Measurements from ENCODE around the gene HNRNPL. TPM values are rescaled to one million over a fixed set of nuclear protein-coding genes. Genes with fewer than 3 reads are reported as not detected.
"Not testable (repeated sequence)": the region's sequence is repeated elsewhere in the genome, so short reads cannot be mapped to it uniquely, and the experiment has no call there.

The HNRNPL gene
- 100 to 1,000 TPM; 723 to 728 TPM for total RNA-seq

- Mint-ChIP-seq H3K4me1 (peaks cover 54% of the 10 kb centered on the region), H3K4me3 (peak within 1 kb of the TSS; percentile 93), H3K27ac (peak within 1 kb of the TSS; percentile 100), H3K9me3 (no peaks in the 10 kb centered on the region), H3K27me3 (peaks cover 5% of the 10 kb centered on the region), H3K36me3 (peaks cover 45% of the 10 kb centered on the region)
- DNase-seq, result peak; percentile 99
Measured at GRCh38 chr19:38849860-38850435, at the start of gene HNRNPL. Gene HNRNPL (minus strand): TSS chr19:38849986. CDS start chr19:38849966, 20 bp downstream.

- peak overlapping the region; percentile 96 for H3K4me3 Mint-ChIP-seq
- peaks cover 24% of the 10 kb centered on the region for H3K4me1 Mint-ChIP-seq
- no peak for DNase-seq
- H3K9me3 Mint-ChIP-seq, result peaks cover 2% of the 10 kb centered on the region
- H3K27ac Mint-ChIP-seq, result peak overlapping the region; percentile 93
- no peaks in the 10 kb centered on the region for H3K27me3 Mint-ChIP-seq
- peaks cover 19% of the 10 kb centered on the region for H3K36me3 Mint-ChIP-seq
Measured at GRCh38 chr19:38898788-38899446, 49.1 kb upstream of the HNRNPL start.

- Mint-ChIP-seq H3K4me3 (no peak overlapping the region), H3K27me3 (no peaks in the 10 kb centered on the region), H3K27ac (no peak overlapping the region), H3K4me1 (peaks cover 16% of the 10 kb centered on the region), H3K9me3 (no peaks in the 10 kb centered on the region), H3K36me3 (peaks cover 2% of the 10 kb centered on the region)
- no peak for DNase-seq
Measured at GRCh38 chr19:38894968-38895367, 45.2 kb upstream of the HNRNPL start.

- DNase-seq, result no peak
- no peak overlapping the region for H3K4me3 Mint-ChIP-seq
- no peak overlapping the region for H3K27ac Mint-ChIP-seq
- peaks cover 2% of the 10 kb centered on the region for H3K36me3 Mint-ChIP-seq
- no peaks in the 10 kb centered on the region for H3K27me3 Mint-ChIP-seq
- no peaks in the 10 kb centered on the region for H3K9me3 Mint-ChIP-seq
- peaks cover 7% of the 10 kb centered on the region for H3K4me1 Mint-ChIP-seq
Measured at GRCh38 chr19:38893341-38893771, 43.6 kb upstream of the HNRNPL start.

GRCh38 chr19:38892841-38893240 lies 43.1 kb upstream of the HNRNPL start:
- Mint-ChIP-seq H3K4me3 (no peak overlapping the region), H3K4me1 (peaks cover 4% of the 10 kb centered on the region), H3K9me3 (no peaks in the 10 kb centered on the region), H3K27me3 (no peaks in the 10 kb centered on the region), H3K27ac (no peak overlapping the region), H3K36me3 (peaks cover 2% of the 10 kb centered on the region)
- no peak for DNase-seq

GRCh38 chr19:38891771-38892170 lies 42.0 kb upstream of the HNRNPL start:
- Mint-ChIP-seq H3K9me3 (no peaks in the 10 kb centered on the region), H3K27ac (no peak overlapping the region), H3K4me1 (peaks cover 6% of the 10 kb centered on the region), H3K4me3 (no peak overlapping the region), H3K36me3 (peaks cover 2% of the 10 kb centered on the region), H3K27me3 (no peaks in the 10 kb centered on the region)
- no peak for DNase-seq

GRCh38 chr19:38890686-38891085 lies 40.9 kb upstream of the HNRNPL start:
- Mint-ChIP-seq H3K27me3 (no peaks in the 10 kb centered on the region), H3K4me1 (peaks cover 6% of the 10 kb centered on the region), H3K36me3 (peaks cover 2% of the 10 kb centered on the region), H3K9me3 (no peaks in the 10 kb centered on the region), H3K4me3 (no peak overlapping the region), H3K27ac (no peak overlapping the region)
- no peak for DNase-seq

GRCh38 chr19:38889803-38890202 lies 40.0 kb upstream of the HNRNPL start:
- Mint-ChIP-seq H3K27ac (no peak overlapping the region), H3K4me1 (peaks cover 6% of the 10 kb centered on the region), H3K36me3 (peaks cover 2% of the 10 kb centered on the region), H3K27me3 (no peaks in the 10 kb centered on the region), H3K4me3 (no peak overlapping the region), H3K9me3 (no peaks in the 10 kb centered on the region)
- DNase-seq, result no peak

GRCh38 chr19:38888876-38889275 lies 39.1 kb upstream of the HNRNPL start:
- no peak for DNase-seq
- H3K27me3 Mint-ChIP-seq, result no peaks in the 10 kb centered on the region
- peaks cover 6% of the 10 kb centered on the region for H3K4me1 Mint-ChIP-seq
- H3K9me3 Mint-ChIP-seq, result no peaks in the 10 kb centered on the region
- no peak overlapping the region for H3K27ac Mint-ChIP-seq
- H3K4me3 Mint-ChIP-seq, result no peak overlapping the region
- peaks cover 2% of the 10 kb centered on the region for H3K36me3 Mint-ChIP-seq

GRCh38 chr19:38884691-38885090 lies 34.9 kb upstream of the HNRNPL start:
- H3K27me3 Mint-ChIP-seq, H3K4me1 Mint-ChIP-seq, H3K9me3 Mint-ChIP-seq, H3K36me3 Mint-ChIP-seq, H3K27ac Mint-ChIP-seq, H3K4me3 Mint-ChIP-seq, DNase-seq: not testable (repeated sequence)

- Mint-ChIP-seq H3K9me3 (no peaks in the 10 kb centered on the region), H3K27ac (no peak overlapping the region), H3K27me3 (no peaks in the 10 kb centered on the region), H3K36me3 (no peaks in the 10 kb centered on the region), H3K4me1 (peaks cover 17% of the 10 kb centered on the region), H3K4me3 (no peak overlapping the region)
- DNase-seq, result no peak
Measured at GRCh38 chr19:38883286-38883685, 33.5 kb upstream of the HNRNPL start.

- peaks cover 24% of the 10 kb centered on the region for H3K4me1 Mint-ChIP-seq
- H3K36me3 Mint-ChIP-seq, result peaks cover under 1% of the 10 kb centered on the region
- H3K27ac Mint-ChIP-seq, result peak overlapping the region; percentile 65
- no peak overlapping the region for H3K4me3 Mint-ChIP-seq
- no peak for DNase-seq
- no peaks in the 10 kb centered on the region for H3K9me3 Mint-ChIP-seq
- no peaks in the 10 kb centered on the region for H3K27me3 Mint-ChIP-seq
Measured at GRCh38 chr19:38880882-38881609, 31.3 kb upstream of the HNRNPL start.

GRCh38 chr19:38880076-38880881 lies 30.5 kb upstream of the HNRNPL start:
- peaks cover 2% of the 10 kb centered on the region for H3K36me3 Mint-ChIP-seq
- H3K4me1 Mint-ChIP-seq, result peaks cover 24% of the 10 kb centered on the region
- no peaks in the 10 kb centered on the region for H3K9me3 Mint-ChIP-seq
- no peaks in the 10 kb centered on the region for H3K27me3 Mint-ChIP-seq
- no peak for DNase-seq
- peak overlapping the region; percentile 62 for H3K27ac Mint-ChIP-seq
- no peak overlapping the region for H3K4me3 Mint-ChIP-seq

GRCh38 chr19:38879400-38879751 lies 29.6 kb upstream of the HNRNPL start:
- Mint-ChIP-seq H3K9me3 (no peaks in the 10 kb centered on the region), H3K27ac (no peak overlapping the region)

More at GRCh38 chr19:38879400-38879751, 29.6 kb upstream of the HNRNPL start:
- DNase-seq, result no peak
- Mint-ChIP-seq H3K4me1 (peaks cover 24% of the 10 kb centered on the region), H3K4me3 (no peak overlapping the region), H3K27me3 (no peaks in the 10 kb centered on the region), H3K36me3 (peaks cover 2% of the 10 kb centered on the region)
